ENCODE results near the gene LEO1.
"Not testable (repeated sequence)": the region's sequence is repeated elsewhere in the genome, so short reads cannot be mapped to it uniquely, and the experiment has no call there.

LEO1 gene

DNA sequence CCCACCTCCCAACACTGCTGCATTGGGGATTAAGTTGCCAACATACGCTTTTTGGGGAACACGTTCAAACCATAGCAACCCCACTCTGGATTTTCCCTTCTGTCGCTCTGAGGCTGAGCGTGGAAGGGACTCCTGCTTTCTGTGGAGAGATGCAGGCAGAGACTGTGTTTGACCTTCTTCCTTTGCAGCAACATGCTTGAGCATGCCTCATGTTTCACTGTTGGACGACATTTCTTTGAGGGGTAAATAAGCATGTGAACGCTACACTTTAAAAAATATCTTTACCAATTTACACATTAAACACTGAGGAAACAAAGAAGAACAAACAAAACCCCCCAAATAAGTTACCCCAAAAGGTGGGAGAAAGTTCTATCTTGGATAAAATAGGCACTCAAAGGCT, 33.2 kb upstream of the LEO1 start:
- FAIRE-seq (no peak), DNase-seq (ENCODE audit: insufficient read length, low spot score) (no peak)

DNA sequence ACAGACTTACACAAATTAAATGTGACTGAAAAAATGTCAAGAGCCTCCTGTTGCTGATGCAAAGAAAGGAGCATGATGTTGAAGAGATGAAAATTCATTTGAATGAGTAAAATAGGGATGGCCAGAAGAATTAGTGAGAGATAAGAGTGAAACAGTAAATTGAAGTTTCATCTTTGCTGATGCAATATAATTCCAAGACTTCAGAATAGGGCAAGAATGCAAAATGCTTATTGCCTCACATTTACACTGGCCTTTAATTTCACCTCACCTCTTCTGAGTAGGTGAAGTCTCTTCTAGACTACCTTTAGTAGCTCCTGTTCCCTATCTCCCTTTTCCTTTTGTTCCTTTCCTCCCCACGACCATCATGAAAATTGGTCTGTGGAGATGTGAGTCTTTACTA, 32.1 kb upstream of the LEO1 start:
- FAIRE-seq (no peak), DNase-seq (ENCODE audit: insufficient read length, low spot score) (no peak)

GRCh38 chr15:52003089-52003488, 31.5 kb upstream of the LEO1 start:
- not testable (repeated sequence) for DNase-seq (ENCODE audit: insufficient read length, low spot score); FAIRE-seq

- FAIRE-seq = no peak
Measured at GRCh38 chr15:52002351-52002750, 30.8 kb upstream of the LEO1 start.

DNA sequence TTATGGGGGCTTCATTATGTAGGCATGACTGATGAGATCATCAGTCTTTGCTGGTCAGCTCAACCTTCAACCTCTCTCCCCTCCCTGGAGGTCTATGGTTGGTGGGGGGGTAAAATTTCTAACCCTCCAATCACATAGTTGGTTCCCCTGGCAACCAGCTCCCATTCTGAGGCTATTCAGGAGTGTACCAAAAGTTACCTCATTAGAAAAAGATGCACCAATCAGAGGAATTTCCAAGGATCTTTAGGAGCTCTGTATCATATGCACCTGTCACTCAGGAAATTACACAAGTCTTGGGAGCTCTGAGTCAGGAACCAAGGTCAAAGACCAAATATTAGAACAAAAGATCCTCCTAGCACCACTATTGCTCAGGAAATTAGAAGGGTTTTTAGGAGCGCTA, 21.4 kb upstream of the LEO1 start:
- no peak for DNase-seq (ENCODE audit: insufficient read length, low spot score)
- FAIRE-seq = no peak

More at GRCh38 chr15:52002351-52002750, 30.8 kb upstream of the LEO1 start:
- DNase-seq (ENCODE audit: insufficient read length, low spot score) = no peak

DNA sequence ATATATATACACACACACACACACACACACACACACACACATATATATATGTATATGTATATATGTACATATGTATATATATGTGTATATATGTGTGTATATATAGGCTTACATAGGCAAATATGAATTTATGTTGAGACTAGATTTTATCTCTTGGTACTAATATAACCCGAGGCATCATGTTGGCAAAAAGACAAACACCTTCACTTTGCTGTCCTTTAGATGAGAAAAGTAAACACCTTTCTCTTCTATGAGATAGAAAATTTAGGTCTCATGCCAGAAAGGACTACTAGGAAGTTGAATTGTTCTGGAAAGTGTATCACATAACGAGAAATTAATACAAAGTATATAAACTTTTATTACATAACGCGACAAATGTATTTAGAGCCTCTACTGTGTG, 19.6 kb upstream of the LEO1 start:
- DNase-seq (ENCODE audit: insufficient read length, low spot score) = no peak
- FAIRE-seq = no peak

- FAIRE-seq = no peak
Measured at GRCh38 chr15:51982770-51983103, 11.2 kb upstream of the LEO1 start.

GRCh38 chr15:51982013-51982769, 10.6 kb upstream of the LEO1 start:
- FAIRE-seq (peak; percentile 98), DNase-seq (ENCODE audit: insufficient read length, low spot score) (peak; percentile 39)

More at GRCh38 chr15:51982770-51983103, 11.2 kb upstream of the LEO1 start:
- DNase-seq (ENCODE audit: insufficient read length, low spot score) = no peak

DNA sequence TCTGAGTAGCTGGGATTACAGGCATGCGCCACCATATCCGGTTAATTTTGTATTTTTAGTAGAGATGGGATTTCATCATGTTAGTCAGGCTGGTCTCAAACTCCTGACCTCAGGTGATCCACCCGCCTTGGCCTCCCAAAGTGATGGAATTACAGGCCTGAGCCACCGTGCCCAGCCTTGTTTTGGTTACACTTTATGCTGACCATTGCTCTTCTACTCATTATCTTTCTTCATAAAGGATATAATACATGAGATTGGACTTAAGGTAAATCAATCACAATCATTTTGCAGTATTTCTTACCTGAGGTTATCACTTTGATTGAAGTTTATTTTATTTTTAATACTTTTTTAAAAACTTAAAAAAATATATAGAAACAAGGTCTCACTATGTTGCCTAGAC, 2.2 kb upstream of the LEO1 start:
- FAIRE-seq = no peak
- DNase-seq (ENCODE audit: insufficient read length, low spot score) = no peak

DNA sequence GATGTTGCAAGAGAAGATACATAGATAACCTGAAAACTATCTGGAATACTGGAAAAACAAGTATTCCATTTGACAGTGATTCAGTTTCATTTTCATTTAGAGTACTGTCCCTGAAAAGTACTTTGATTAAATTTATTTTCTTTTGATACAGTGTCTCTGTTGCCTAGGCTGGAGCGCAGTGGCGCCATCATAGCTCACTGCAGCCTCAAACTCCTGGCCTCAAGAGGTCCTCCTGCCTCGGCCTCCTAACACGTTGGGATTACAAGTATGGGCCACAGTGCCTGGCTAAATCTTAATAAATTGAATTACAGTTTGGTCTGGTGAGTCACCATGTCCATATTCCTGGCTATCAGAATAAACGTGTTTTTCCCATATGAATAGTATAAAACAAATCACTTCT, 1.6 kb upstream of the LEO1 start:
- no peak for FAIRE-seq
- no peak for DNase-seq (ENCODE audit: insufficient read length, low spot score)

DNA sequence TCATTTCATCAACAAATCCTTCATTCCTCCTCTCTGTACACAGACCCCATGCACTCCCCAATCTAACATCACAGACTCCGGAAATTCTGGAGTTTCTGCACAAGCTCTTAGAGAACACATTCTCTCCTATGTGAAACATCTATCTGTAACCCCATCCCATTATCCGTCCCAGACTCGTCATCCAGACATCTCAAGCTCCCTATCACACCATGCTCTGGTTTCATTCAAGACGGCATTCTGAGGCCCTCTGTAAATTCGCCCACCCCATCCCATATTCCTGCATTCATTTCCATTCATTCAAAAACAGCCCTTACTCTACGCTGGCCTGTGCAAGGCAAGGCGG, 575 bp downstream of the LEO1 start:
- FAIRE-seq = no peak
- no peak for DNase-seq (ENCODE audit: insufficient read length, low spot score)

DNA sequence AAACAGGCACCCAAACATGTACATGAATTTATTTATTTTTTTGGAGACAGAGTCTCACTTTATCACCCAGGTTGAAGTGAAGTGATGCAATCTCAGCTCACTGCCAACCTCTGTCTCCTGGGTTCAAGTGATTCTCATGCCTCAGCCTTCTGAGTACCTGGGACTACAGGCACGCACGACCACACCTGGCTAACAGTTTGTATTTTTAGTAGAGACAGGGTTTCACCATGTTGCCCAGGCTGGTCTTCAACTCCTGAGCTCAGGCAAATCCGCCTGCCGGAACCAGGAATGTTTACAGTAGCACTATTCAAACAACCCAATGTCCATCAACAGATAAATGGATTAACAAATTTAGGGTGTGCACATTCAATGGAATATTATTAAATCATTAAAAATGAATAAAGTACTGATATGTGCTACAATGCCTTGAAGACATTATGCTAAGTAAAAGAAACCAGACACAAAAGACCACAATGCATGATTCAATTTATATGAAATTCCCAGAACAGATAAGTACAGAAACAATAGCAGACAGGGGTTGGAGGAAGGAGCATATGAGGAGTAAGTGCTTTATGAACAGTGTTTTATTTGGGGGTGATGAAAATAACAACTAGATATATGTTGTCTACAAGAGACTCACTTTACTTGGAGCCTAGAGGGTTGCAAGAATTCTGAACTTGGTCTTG, 1.3 kb downstream of the LEO1 start:
- FAIRE-seq (no peak), DNase-seq (ENCODE audit: insufficient read length, low spot score) (no peak)

GRCh38 chr15:51969728-51970127, 1.9 kb downstream of the LEO1 start:
- DNase-seq (ENCODE audit: insufficient read length, low spot score) (no peak), FAIRE-seq (no peak)

- DNase-seq (ENCODE audit: insufficient read length, low spot score) (no peak), FAIRE-seq (no peak)
Measured at GRCh38 chr15:51967583-51967982, 4.0 kb downstream of the LEO1 start.

DNA sequence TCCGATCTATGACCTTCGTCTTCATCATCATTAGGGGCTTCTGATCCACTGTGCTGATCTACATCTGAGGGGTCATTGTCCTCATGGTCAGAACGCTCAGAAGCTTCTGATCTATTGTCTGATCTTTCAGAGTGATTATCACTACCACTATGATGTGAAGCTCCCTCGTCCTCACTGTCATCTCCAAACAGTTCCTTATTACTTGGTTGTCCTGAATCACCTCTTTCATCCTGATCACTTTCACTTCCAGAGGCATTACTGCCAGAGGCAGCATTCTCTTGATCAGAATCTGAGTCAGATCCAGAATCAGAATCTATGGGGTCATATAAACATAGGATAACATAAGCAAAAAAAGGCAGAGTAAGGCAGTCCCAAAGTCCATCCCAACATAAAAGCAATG, 5.4 kb downstream of the LEO1 start:
- no peak for FAIRE-seq
- DNase-seq (ENCODE audit: insufficient read length, low spot score) = no peak

GRCh38 chr15:51965691-51966090, 5.9 kb downstream of the LEO1 start:
- DNase-seq (ENCODE audit: insufficient read length, low spot score) (no peak), FAIRE-seq (no peak)

- no peak for DNase-seq (ENCODE audit: insufficient read length, low spot score)
- no peak for FAIRE-seq
Measured at GRCh38 chr15:51955504-51955903, 16.1 kb downstream of the LEO1 start.

DNA sequence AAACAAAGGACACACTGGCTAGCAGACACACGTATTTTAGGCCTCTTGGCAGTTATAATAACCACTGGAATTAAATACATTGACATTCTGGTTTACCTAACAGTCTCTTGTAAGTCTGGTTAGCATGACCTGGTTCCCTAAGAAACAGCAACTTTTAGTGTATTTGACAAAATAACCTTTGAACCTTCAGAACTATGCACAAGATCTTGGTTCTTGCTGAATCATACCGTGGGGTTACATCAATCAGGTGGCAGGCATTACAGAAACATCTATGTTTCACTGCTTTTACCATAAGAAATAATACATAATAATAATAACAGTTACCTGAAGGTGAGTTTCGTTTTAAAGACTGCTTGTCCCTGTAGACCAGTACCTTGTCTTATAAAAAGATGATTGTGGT, 18.8 kb downstream of the LEO1 start:
- DNase-seq (ENCODE audit: insufficient read length, low spot score) = no peak
- FAIRE-seq = no peak

- FAIRE-seq = no peak
- DNase-seq (ENCODE audit: insufficient read length, low spot score) = no peak
Measured at GRCh38 chr15:51947124-51947523, 24.5 kb downstream of the LEO1 start.

GRCh38 chr15:51939216-51939615, 32.4 kb downstream of the LEO1 start:
- DNase-seq (ENCODE audit: insufficient read length, low spot score) (no peak), FAIRE-seq (no peak)

- FAIRE-seq = no peak
- DNase-seq (ENCODE audit: insufficient read length, low spot score) = no peak
Measured at GRCh38 chr15:51938286-51938685, 33.3 kb downstream of the LEO1 start.

GRCh38 chr15:51936105-51936478, 35.5 kb downstream of the LEO1 start:
- DNase-seq (ENCODE audit: insufficient read length, low spot score) (no peak), FAIRE-seq (no peak)

Measured in GM19239 (cell line).